Endothelial cell of umbilical vein (primary cell): ENCODE data around the gene HADH. TPM values are rescaled to one million over a fixed set of nuclear protein-coding genes. Genes with fewer than 3 reads are reported as not detected.

Experiments
- BruUV-seq: library from RNA; stranded (reverse); fragments of 400-500 nt; replicated peaks from 2 replicates; lab custom pipeline; 2021; lab: Mats Ljungman, UMichigan
- CTCF ChIA-PET: fragments of 300-600, 350-600 bp; sonication (Branson Sonifier 250); formaldehyde crosslinking; loops from one replicate; lab custom pipeline; 2021; ENCODE audit warnings: antibody characterized with exemption, inconsistent platforms; lab: Charles Lee
- POLR2A ChIA-PET: fragments of 300-600, 350-600 bp; sonication (Branson Sonifier 250); formaldehyde crosslinking; loops from one replicate; lab custom pipeline; 2021; ENCODE audit warnings: antibody characterized with exemption, inconsistent platforms; lab: Charles Lee
- DNase-seq: peaks from one replicate; pipeline ENCODE4 v3.0.0-alpha.2; 2011; ENCODE audit warnings: low read depth, low spot score
- FAIRE-seq: peaks from 2 replicates; lab custom pipeline; 2011; peaks lifted over from hg19 to GRCh38; lab: Jason Lieb, UNC
- H2AFZ ChIP-seq: 2 replicates; pipeline ENCODE4 v1.6.0; 2012; ENCODE audit warnings: low read depth, low read length, control low read depth, inconsistent platforms
- H3K27ac ChIP-seq: 2 replicates; pipeline ENCODE4 v1.5.1; 2011; ENCODE audit warnings: low read depth, mild to moderate bottlenecking, control low read depth, low read length, moderate library complexity; ENCODE audit not compliant: insufficient read depth
- H3K27me3 ChIP-seq, 2 experiments: 2 replicates each; pipeline versions ENCODE4 v1.6.0 to v1.6.1; 2011; ENCODE audit warnings: low read length in 2 of 2, mixed read lengths in 1 of 2; ENCODE audit not compliant: control insufficient read depth in 2 of 2, insufficient read depth in 2 of 2
- H3K36me3 ChIP-seq, 2 experiments: 2 replicates in 1 of 2; 3 replicates in 1 of 2; pipeline ENCODE4 v1.5.1; 2011; ENCODE audit warnings: low read length in 2 of 2, mild to moderate bottlenecking in 1 of 2, moderate library complexity in 1 of 2; ENCODE audit not compliant: control insufficient read depth in 2 of 2, insufficient read depth in 2 of 2; ENCODE audit errors: extremely low read depth in 1 of 2
- H3K4me1 ChIP-seq: 3 replicates; pipeline ENCODE4 v1.5.1; 2011; ENCODE audit warnings: mild to moderate bottlenecking, low read length; ENCODE audit not compliant: control insufficient read depth, insufficient read depth; ENCODE audit errors: extremely low read depth
- H3K4me2 ChIP-seq: 2 replicates; pipeline ENCODE4 v1.6.1; 2011; ENCODE audit warnings: low read length, control low read depth, mixed read lengths; ENCODE audit not compliant: insufficient read depth
- H3K4me3 ChIP-seq, 3 experiments: fragments of 200-600 bp in 1 of 3; sonication (generic), shearing (Covaris generic) in 1 of 3; replicated peaks in 1 of 3; 2 replicates each; pipeline ENCODE4 v1.5.1; 2011 to 2016; ENCODE audit warnings: control low read depth in 3 of 3, low read length in 3 of 3, mild to moderate bottlenecking in 2 of 3, inconsistent platforms in 1 of 3, low read depth in 1 of 3, moderate library complexity in 1 of 3; ENCODE audit not compliant: insufficient read depth in 1 of 3
- H3K79me2 ChIP-seq: 2 replicates; pipeline ENCODE4 v1.6.0; 2012; ENCODE audit warnings: low read length, inconsistent platforms; ENCODE audit not compliant: control insufficient read depth, insufficient read depth
- H3K9ac ChIP-seq: replicated peaks from 2 replicates; pipeline ENCODE3; 2011; ENCODE audit warnings: low read length, control low read depth; ENCODE audit not compliant: insufficient read depth; ENCODE audit errors: extremely low read depth
- H3K9me1 ChIP-seq: replicated peaks from 3 replicates; pipeline ENCODE4 v1.6.0; 2011; ENCODE audit warnings: mild to moderate bottlenecking, low read length; ENCODE audit not compliant: control insufficient read depth, insufficient read depth; ENCODE audit errors: extremely low read depth
- H3K9me3 ChIP-seq: replicated peaks from 2 replicates; pipeline ENCODE4 v1.5.1; 2012; ENCODE audit warnings: low read length, inconsistent platforms; ENCODE audit not compliant: control insufficient read depth, insufficient read depth
- H4K20me1 ChIP-seq: replicated peaks from 2 replicates; pipeline ENCODE3; 2011; ENCODE audit warnings: mild to moderate bottlenecking, low read length; ENCODE audit not compliant: control insufficient read depth, insufficient read depth; ENCODE audit errors: extremely low read depth
- EZH2 ChIP-seq: IDR thresholded peaks from 2 replicates; pipeline ENCODE4 v1.6.1; 2012; ENCODE audit warnings: borderline replicate concordance, low read depth, mild to moderate bottlenecking, moderate library complexity, low read length, inconsistent platforms; ENCODE audit not compliant: severe bottlenecking
- MYC ChIP-seq: IDR thresholded peaks from one replicate; pipeline ENCODE4 v1.6.1; 2011; ENCODE audit warnings: mild to moderate bottlenecking, low read depth, low read length
- POLR2A ChIP-seq: IDR thresholded peaks from 2 replicates; pipeline ENCODE4 v1.6.1; 2012; ENCODE audit warnings: low read depth, mild to moderate bottlenecking, control low read depth, low read length
- POLR2AphosphoS5 ChIP-seq: IDR thresholded peaks from 2 replicates; pipeline ENCODE4 v1.6.1; 2012; ENCODE audit warnings: low read depth, mild to moderate bottlenecking, control low read depth, low read length, moderate library complexity; ENCODE audit not compliant: insufficient read depth
- dilution Hi-C: fragments of 300-500 bp; cut with MboI; formaldehyde crosslinking; loops from one replicate; pipeline ENCODE4 v1.15.0; 2019; ENCODE audit warnings: low sequenced_read_pairs; ENCODE audit not compliant: extremely low pct_ligation_motif_present
- intact Hi-C: fragments of 100-400 bp; cut with micrococcal nuclease; formaldehyde crosslinking; loops from one replicate; pipeline ENCODE4 v1.10.0; 2022
- polyA plus RNA-seq, 4 experiments: library from polyadenylated mRNA; depleted of rRNA in 3 of 4; stranded (reverse) in 3 of 4; unstranded in 1 of 4; fragments of >200 nt; gene quantifications; 2 replicates each; pipeline versions ENCODE4 v1.2.1 to v1.2.3, GENCODE V29; 2011 to 2012; ENCODE audit warnings: missing spikeins in 1 of 4
- total RNA-seq: library from RNA; stranded (reverse); gene quantifications from 2 replicates; pipeline ENCODE4 v1.2.3, GENCODE V29; 2021
- TF ChIP-seq, protein P1 (sequence below), 2 donors: IDR thresholded peaks; 1 replicate in 1 of 2; 2 replicates in 1 of 2; pipeline ENCODE4 v1.5.1; 2011; ENCODE audit warnings: low read length in 2 of 2, mild to moderate bottlenecking in 2 of 2, moderate library complexity in 2 of 2, control low read depth in 1 of 2, inconsistent platforms in 1 of 2, low read depth in 1 of 2; ENCODE audit not compliant: insufficient read depth in 1 of 2; ENCODE audit errors: extremely low read depth in 1 of 2

HADH gene
- total and polyA plus RNA-seq, 2 donors (not counting 3 experiments of a cell fraction or from before 2014, with no cell fraction given), result 19.2 to 20.3 TPM

DNA sequence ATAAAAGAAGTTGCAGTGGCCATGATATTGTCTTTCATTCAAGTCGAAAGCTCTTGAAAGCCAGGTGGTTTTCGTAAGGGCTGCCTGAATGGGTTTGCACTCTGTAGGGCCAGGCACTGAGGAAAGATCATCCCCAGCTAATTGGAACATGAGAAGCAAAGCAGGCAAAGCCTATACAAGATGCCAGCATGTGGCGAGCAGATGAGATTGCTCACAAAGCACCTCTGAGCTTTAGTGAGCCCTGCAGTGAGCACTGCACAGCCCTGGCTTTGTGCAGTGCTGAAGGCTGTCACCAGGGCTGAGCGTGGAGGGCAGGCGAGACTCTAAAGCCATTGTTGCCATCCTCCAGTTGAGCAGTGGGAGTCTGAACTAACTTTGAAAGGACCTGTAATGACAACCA is 53.8 kb downstream of the HADH start:
- dilution Hi-C loops (no loop called here), intact Hi-C loops (no loop called here)
- H3K4me3 ChIP-seq, result no peak overlapping the region
- no TSS peak for BruUV-seq
- DNase-seq (no peak), FAIRE-seq (no peak)
- ChIA-PET POLR2A (no interaction called here), CTCF (interaction anchor here (1.0 to 2.9 kb wide), 5 partner anchors 10 to 529 kb away, joined by 4 to 15 read pairs (median 5); no protein-coding TSS in a partner anchor)
- no peaks in the 10 kb centered on the region for H3K9me1 ChIP-seq
- no peaks in the 10 kb centered on the region for H3K36me3 ChIP-seq
- H3K79me2 ChIP-seq, result no peaks in the 10 kb centered on the region
- H3K9ac ChIP-seq, result no peak overlapping the region
- peaks cover 0 to 2% of the 10 kb centered on the region in 2 experiments for H3K27me3 ChIP-seq
- no peaks in the 10 kb centered on the region for H3K9me3 ChIP-seq
- no peak overlapping the region for H2AFZ ChIP-seq
- no peaks in the 10 kb centered on the region for H4K20me1 ChIP-seq
- TF ChIP-seq EZH2 (no peak), MYC (no peak), POLR2AphosphoS5 (no peak), POLR2A (no peak)
- TF ChIP-seq, protein P1, sequence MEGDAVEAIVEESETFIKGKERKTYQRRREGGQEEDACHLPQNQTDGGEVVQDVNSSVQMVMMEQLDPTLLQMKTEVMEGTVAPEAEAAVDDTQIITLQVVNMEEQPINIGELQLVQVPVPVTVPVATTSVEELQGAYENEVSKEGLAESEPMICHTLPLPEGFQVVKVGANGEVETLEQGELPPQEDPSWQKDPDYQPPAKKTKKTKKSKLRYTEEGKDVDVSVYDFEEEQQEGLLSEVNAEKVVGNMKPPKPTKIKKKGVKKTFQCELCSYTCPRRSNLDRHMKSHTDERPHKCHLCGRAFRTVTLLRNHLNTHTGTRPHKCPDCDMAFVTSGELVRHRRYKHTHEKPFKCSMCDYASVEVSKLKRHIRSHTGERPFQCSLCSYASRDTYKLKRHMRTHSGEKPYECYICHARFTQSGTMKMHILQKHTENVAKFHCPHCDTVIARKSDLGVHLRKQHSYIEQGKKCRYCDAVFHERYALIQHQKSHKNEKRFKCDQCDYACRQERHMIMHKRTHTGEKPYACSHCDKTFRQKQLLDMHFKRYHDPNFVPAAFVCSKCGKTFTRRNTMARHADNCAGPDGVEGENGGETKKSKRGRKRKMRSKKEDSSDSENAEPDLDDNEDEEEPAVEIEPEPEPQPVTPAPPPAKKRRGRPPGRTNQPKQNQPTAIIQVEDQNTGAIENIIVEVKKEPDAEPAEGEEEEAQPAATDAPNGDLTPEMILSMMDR (IDR thresholded peaks at IDR 0.05; ENCODE audit: extremely low read depth in 1 of 2, insufficient read depth in 1 of 2, low read depth in 1 of 2, low read length in 2 of 2), result no peak
- H3K27ac ChIP-seq, result no peak overlapping the region
- no peak overlapping the region for H3K4me2 ChIP-seq
- peaks cover 5% of the 10 kb centered on the region for H3K4me1 ChIP-seq
